Neural cell (in vitro differentiated cells): ENCODE data around the gene PRKCZ. TPM values are rescaled to one million over a fixed set of nuclear protein-coding genes. Genes with fewer than 3 reads are reported as not detected.

Experiments
- H2AFZ ChIP-seq: fragments of 200-600, 300-800 bp; sonication (generic), shearing (Covaris generic); 2 replicates; pipeline ENCODE4 v1.6.0; 2014; ENCODE audit warnings: low read depth, mild to moderate bottlenecking, antibody characterized with exemption, low read length, moderate library complexity
- H3F3A ChIP-seq: fragments of 200-600 bp; shearing (Covaris generic); 2 replicates; pipeline ENCODE4 v1.6.1; 2016; ENCODE audit warnings: mild to moderate bottlenecking, moderate library complexity, mixed read lengths, antibody characterized with exemption, low read length; ENCODE audit not compliant: insufficient read depth, poor library complexity, severe bottlenecking
- H3K27ac ChIP-seq: fragments of 200-600, 300-800 bp; sonication (generic), shearing (Covaris generic); 2 replicates; pipeline ENCODE4 v1.5.1; 2014; ENCODE audit warnings: mild to moderate bottlenecking, low read length, moderate library complexity
- H3K27me3 ChIP-seq: fragments of 300-800, 200-600 bp; sonication (generic), shearing (Covaris generic); 2 replicates; pipeline ENCODE4 v1.6.0; 2014; ENCODE audit warnings: mild to moderate bottlenecking, low read depth, low read length, moderate library complexity; ENCODE audit not compliant: insufficient read depth
- H3K36me3 ChIP-seq: fragments of 300-800, 200-600 bp; sonication (generic), shearing (Covaris generic); 2 replicates; pipeline ENCODE4 v1.5.1; 2014; ENCODE audit warnings: mild to moderate bottlenecking, antibody characterized with exemption, low read length, moderate library complexity; ENCODE audit not compliant: insufficient read depth
- H3K4me2 ChIP-seq: fragments of 300-800, 200-600 bp; sonication (generic), shearing (Covaris generic); 2 replicates; pipeline ENCODE4 v1.6.0; 2014; ENCODE audit warnings: mild to moderate bottlenecking, low read length
- H3K4me3 ChIP-seq: fragments of 300-800, 200-600 bp; sonication (generic), shearing (Covaris generic); 2 replicates; pipeline ENCODE4 v1.5.1; 2014; ENCODE audit warnings: mild to moderate bottlenecking, low read length, moderate library complexity
- H3K79me2 ChIP-seq: fragments of 200-600 bp; shearing (Covaris generic); replicated peaks from 2 replicates; pipeline ENCODE4 v1.6.0; 2014; ENCODE audit warnings: mild to moderate bottlenecking, low read length, moderate library complexity; ENCODE audit not compliant: insufficient read depth
- H3K9ac ChIP-seq: fragments of 300-800, 200-600 bp; sonication (generic), shearing (Covaris generic); 2 replicates; pipeline ENCODE4 v1.6.1; 2016; ENCODE audit warnings: mild to moderate bottlenecking, low read length, mixed read lengths
- H3K9me2 ChIP-seq: fragments of 200-600 bp; shearing (Covaris generic); 2 replicates; pipeline ENCODE4 v1.6.1; 2016; ENCODE audit warnings: mild to moderate bottlenecking, low read length, mixed read lengths; ENCODE audit not compliant: insufficient read depth
- H3K9me3 ChIP-seq: fragments of 200-600, 300-800 bp; sonication (generic), shearing (Covaris generic); 2 replicates; pipeline ENCODE4 v1.6.1; 2016; ENCODE audit warnings: mild to moderate bottlenecking, mixed run types, low read length, moderate library complexity, mixed read lengths
- H4K20me1 ChIP-seq: fragments of 200-600 bp; shearing (Covaris generic); 2 replicates; pipeline ENCODE4 v1.6.1; 2016; ENCODE audit warnings: mild to moderate bottlenecking, mixed run types; ENCODE audit not compliant: insufficient read depth
- EP300 ChIP-seq: fragments of 450-650 bp; conservative IDR thresholded peaks from 2 replicates; pipeline ENCODE4 v1.6.1; 2014; ENCODE audit warnings: antibody characterized with exemption, mild to moderate bottlenecking, moderate library complexity; ENCODE audit not compliant: poor library complexity, severe bottlenecking
- EZH2 ChIP-seq: fragments of 200-600, 300-800 bp; shearing (Covaris generic), sonication (generic); IDR thresholded peaks from 2 replicates; pipeline ENCODE4 v1.6.1; 2014; ENCODE audit warnings: antibody characterized with exemption, low read length, borderline replicate concordance, mild to moderate bottlenecking; ENCODE audit not compliant: insufficient read depth, poor library complexity, severe bottlenecking
- MXI1 ChIP-seq: fragments of 450-650 bp; conservative IDR thresholded peaks from 2 replicates; pipeline ENCODE4 v1.6.1; 2014; ENCODE audit warnings: antibody characterized with exemption, mild to moderate bottlenecking; ENCODE audit not compliant: poor library complexity, severe bottlenecking
- POLR2AphosphoS5 ChIP-seq: IDR thresholded peaks from 2 replicates; pipeline ENCODE4 v1.6.1; 2012
- RAD21 ChIP-seq: fragments of 450-650 bp; conservative IDR thresholded peaks from 2 replicates; pipeline ENCODE4 v1.6.1; 2014; ENCODE audit warnings: antibody characterized with exemption, mild to moderate bottlenecking, moderate library complexity
- SMC3 ChIP-seq: fragments of 450-650 bp; conservative IDR thresholded peaks from 2 replicates; pipeline ENCODE4 v1.6.1; 2014; ENCODE audit warnings: antibody characterized with exemption, mild to moderate bottlenecking, moderate library complexity; ENCODE audit not compliant: poor library complexity
- TAF1 ChIP-seq: IDR thresholded peaks from 2 replicates; pipeline ENCODE4 v1.6.1; 2012; ENCODE audit warnings: low read depth
- polyA plus RNA-seq: library from polyadenylated mRNA; depleted of rRNA; stranded (reverse); fragments of >200 nt; gene quantifications from 2 replicates; pipeline ENCODE4 v1.2.3, GENCODE V29; 2014
- TF ChIP-seq, protein P1 (sequence below): fragments of 450-650 bp; IDR thresholded peaks from 2 replicates; pipeline ENCODE4 v1.5.1; 2014; ENCODE audit warnings: antibody characterized with exemption, mild to moderate bottlenecking, moderate library complexity; ENCODE audit not compliant: poor library complexity, severe bottlenecking
- TF ChIP-seq, protein P2 (sequence below): IDR thresholded peaks from 2 replicates; pipeline ENCODE4 v1.6.1; 2012; ENCODE audit warnings: borderline replicate concordance

Gene PRKCZ
- polyA plus RNA-seq, 1 donor from 2014 or later = 54.9 TPM

DNA sequence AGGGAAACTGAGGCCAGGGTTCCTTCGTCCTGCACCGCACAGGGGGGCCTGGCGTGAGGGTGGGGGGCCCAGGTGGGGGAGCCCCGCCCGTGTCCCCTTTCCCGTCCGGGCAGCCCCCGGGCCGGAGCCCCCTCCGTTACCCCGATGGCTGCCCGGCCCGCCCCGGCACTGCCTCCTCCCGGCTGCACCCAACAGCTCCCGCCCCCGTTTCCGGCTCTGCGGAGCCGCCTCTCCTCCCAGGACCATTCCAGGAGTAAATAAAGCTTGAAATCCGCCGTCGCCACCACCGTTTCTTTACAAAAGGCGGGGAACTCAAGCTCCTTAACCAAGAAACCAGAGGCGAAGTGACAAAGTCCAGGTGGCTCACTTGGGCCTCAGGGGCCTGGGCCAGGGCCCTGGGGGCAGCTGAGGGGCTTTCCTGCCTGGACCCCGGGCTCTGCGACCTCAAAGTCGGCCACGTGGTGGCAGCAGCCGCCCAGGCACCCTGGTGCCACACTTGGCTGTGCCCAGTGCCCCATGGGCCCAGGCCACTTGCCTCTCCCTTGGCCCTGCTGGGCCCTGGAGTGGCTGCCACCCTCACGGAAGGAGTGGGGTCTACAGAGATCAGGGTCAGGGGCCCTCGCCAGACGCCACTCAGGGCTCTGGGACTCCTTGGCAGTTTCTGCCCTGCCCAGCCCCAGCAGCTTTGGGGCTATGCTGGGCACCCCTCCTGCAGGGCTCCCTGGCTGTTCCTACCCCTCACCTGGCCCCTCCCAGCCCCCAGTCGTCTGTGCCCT is 144.9 kb downstream of the PRKCZ start:
- H3K27me3 ChIP-seq = no peaks in the 10 kb centered on the region
- no peaks in the 10 kb centered on the region for H3K9me3 ChIP-seq
- H3K36me3 ChIP-seq = no peaks in the 10 kb centered on the region
- peak overlapping the region; percentile 74 for H3K27ac ChIP-seq
- H2AFZ ChIP-seq = peak overlapping the region; percentile 80
- H3K79me2 ChIP-seq = peaks cover 3% of the 10 kb centered on the region
- peak overlapping the region; percentile 76 for H3K4me2 ChIP-seq
- H3K9me2 ChIP-seq = no peaks in the 10 kb centered on the region
- H3F3A ChIP-seq = no peaks in the 10 kb centered on the region
- TF ChIP-seq TAF1 (no peak), RAD21 (peak; percentile 97), EP300 (no peak), SMC3 (peak; percentile 94), EZH2 (no peak), MXI1 (peak; percentile 38), POLR2AphosphoS5 (no peak)
- TF ChIP-seq, protein P1, sequence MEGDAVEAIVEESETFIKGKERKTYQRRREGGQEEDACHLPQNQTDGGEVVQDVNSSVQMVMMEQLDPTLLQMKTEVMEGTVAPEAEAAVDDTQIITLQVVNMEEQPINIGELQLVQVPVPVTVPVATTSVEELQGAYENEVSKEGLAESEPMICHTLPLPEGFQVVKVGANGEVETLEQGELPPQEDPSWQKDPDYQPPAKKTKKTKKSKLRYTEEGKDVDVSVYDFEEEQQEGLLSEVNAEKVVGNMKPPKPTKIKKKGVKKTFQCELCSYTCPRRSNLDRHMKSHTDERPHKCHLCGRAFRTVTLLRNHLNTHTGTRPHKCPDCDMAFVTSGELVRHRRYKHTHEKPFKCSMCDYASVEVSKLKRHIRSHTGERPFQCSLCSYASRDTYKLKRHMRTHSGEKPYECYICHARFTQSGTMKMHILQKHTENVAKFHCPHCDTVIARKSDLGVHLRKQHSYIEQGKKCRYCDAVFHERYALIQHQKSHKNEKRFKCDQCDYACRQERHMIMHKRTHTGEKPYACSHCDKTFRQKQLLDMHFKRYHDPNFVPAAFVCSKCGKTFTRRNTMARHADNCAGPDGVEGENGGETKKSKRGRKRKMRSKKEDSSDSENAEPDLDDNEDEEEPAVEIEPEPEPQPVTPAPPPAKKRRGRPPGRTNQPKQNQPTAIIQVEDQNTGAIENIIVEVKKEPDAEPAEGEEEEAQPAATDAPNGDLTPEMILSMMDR = peak; percentile 96
- TF ChIP-seq, protein P2, sequence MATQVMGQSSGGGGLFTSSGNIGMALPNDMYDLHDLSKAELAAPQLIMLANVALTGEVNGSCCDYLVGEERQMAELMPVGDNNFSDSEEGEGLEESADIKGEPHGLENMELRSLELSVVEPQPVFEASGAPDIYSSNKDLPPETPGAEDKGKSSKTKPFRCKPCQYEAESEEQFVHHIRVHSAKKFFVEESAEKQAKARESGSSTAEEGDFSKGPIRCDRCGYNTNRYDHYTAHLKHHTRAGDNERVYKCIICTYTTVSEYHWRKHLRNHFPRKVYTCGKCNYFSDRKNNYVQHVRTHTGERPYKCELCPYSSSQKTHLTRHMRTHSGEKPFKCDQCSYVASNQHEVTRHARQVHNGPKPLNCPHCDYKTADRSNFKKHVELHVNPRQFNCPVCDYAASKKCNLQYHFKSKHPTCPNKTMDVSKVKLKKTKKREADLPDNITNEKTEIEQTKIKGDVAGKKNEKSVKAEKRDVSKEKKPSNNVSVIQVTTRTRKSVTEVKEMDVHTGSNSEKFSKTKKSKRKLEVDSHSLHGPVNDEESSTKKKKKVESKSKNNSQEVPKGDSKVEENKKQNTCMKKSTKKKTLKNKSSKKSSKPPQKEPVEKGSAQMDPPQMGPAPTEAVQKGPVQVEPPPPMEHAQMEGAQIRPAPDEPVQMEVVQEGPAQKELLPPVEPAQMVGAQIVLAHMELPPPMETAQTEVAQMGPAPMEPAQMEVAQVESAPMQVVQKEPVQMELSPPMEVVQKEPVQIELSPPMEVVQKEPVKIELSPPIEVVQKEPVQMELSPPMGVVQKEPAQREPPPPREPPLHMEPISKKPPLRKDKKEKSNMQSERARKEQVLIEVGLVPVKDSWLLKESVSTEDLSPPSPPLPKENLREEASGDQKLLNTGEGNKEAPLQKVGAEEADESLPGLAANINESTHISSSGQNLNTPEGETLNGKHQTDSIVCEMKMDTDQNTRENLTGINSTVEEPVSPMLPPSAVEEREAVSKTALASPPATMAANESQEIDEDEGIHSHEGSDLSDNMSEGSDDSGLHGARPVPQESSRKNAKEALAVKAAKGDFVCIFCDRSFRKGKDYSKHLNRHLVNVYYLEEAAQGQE = no peak
- peak overlapping the region; percentile 82 for H3K9ac ChIP-seq
- H3K4me3 ChIP-seq = peak overlapping the region; percentile 80
- no peaks in the 10 kb centered on the region for H4K20me1 ChIP-seq

DNA sequence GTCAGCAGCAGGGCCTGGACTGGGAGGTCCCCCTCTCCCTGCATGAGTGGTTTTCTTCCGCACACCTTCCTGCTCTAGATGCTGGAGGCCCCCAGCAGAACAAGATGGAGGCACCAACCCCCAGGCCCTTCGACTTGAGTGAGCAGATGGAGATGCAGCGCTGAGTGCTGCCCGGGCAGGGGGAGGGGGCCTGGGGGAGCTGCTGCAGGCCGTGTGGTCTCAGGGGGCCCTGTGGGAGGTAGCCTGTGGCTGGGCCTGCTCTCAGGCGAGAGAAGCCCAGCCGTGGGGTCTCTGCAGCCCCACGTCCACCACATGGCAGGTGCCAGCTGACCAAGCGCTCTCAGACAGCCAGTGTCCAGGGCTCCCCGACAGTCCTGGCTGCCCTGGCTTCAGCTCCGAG is 145.6 kb downstream of the PRKCZ start:
- Histone ChIP-seq H3K79me2 (peaks cover 3% of the 10 kb centered on the region), H4K20me1 (no peaks in the 10 kb centered on the region), H3K27me3 (no peaks in the 10 kb centered on the region), H2AFZ (no peak overlapping the region), H3F3A (no peaks in the 10 kb centered on the region), H3K36me3 (no peaks in the 10 kb centered on the region), H3K4me2 (no peak overlapping the region), H3K4me3 (peak overlapping the region; percentile 80), H3K27ac (peak overlapping the region; percentile 74), H3K9ac (no peak overlapping the region), H3K9me2 (no peaks in the 10 kb centered on the region), H3K9me3 (no peaks in the 10 kb centered on the region)
- TF ChIP-seq POLR2AphosphoS5 (no peak), SMC3 (no peak)
